ENCODE measurements around the gene HERC4. TPM values are rescaled to one million over a fixed set of nuclear protein-coding genes. Genes with fewer than 3 reads are reported as not detected.
A peak's percentile ranks its signal among the peaks of the same experiment; 100 is the strongest.

HERC4 gene
- total RNA-seq, 1 donor from 2014 or later, result 56.9 TPM

DNA sequence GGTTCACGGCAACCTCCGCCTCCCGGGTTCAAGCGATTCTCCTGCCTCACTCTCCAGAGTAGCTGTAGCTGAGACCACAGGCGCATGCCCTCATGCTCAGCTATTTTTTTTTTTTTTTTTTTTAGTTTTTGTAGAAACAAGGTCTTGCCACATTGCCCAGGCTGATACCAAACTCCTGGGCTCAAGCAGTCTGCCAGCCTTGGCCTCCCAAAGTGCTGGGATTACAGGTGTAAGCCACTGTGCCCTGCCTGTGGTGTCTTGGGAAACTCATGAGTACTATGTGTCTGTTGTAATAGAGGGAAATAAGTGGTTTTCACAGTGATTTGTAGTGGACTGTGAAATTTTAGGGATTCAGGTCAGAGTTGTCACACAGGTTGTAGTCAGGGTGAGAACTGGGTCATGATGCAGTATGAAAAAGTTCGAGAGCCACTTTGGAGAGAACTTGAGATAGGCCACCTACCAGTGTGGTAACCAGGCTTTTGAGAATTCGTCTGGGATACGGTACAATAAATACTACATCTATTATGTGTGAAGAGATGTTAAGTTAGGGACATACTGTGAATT, 160.2 kb downstream of the HERC4 start:
- no peaks in the 10 kb centered on the region for H3K9me3 ChIP-seq (ENCODE audit: insufficient read depth, low read depth, low read length)
- peaks cover 12% of the 10 kb centered on the region for H3K4me1 Mint-ChIP-seq (ENCODE audit: low read depth, unreplicated experiment)
- no peak overlapping the region for H3K4me2 ChIP-seq (ENCODE audit: low read length)
- no peak overlapping the region for H3K9ac ChIP-seq (ENCODE audit: low read length)
- H3K4me3 Mint-ChIP-seq (ENCODE audit: unreplicated experiment), result no peak overlapping the region
- peaks cover 3% of the 10 kb centered on the region for H3K79me2 ChIP-seq (ENCODE audit: insufficient read depth, low read length)
- no peak overlapping the region for H3K27ac ChIP-seq (ENCODE audit: low read depth, low read length)
- FAIRE-seq, result no peak
- H3K4me3 ChIP-seq (ENCODE audit: insufficient read depth, low read depth, low read length), result no peak overlapping the region
- TF ChIP-seq EZH2 (IDR thresholded peaks at IDR 0.05; ENCODE audit: insufficient read depth, low read length), result no peak
- TF ChIP-seq, protein P1, sequence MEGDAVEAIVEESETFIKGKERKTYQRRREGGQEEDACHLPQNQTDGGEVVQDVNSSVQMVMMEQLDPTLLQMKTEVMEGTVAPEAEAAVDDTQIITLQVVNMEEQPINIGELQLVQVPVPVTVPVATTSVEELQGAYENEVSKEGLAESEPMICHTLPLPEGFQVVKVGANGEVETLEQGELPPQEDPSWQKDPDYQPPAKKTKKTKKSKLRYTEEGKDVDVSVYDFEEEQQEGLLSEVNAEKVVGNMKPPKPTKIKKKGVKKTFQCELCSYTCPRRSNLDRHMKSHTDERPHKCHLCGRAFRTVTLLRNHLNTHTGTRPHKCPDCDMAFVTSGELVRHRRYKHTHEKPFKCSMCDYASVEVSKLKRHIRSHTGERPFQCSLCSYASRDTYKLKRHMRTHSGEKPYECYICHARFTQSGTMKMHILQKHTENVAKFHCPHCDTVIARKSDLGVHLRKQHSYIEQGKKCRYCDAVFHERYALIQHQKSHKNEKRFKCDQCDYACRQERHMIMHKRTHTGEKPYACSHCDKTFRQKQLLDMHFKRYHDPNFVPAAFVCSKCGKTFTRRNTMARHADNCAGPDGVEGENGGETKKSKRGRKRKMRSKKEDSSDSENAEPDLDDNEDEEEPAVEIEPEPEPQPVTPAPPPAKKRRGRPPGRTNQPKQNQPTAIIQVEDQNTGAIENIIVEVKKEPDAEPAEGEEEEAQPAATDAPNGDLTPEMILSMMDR (IDR thresholded peaks at IDR 0.05; ENCODE audit: insufficient read depth, low read depth, low read length), result no peak
- no peaks in the 10 kb centered on the region for H3K4me1 ChIP-seq (ENCODE audit: insufficient read depth, low read length)
- no peak overlapping the region for H2AFZ ChIP-seq (ENCODE audit: low read depth, low read length)
- peaks cover 6% of the 10 kb centered on the region for H3K36me3 Mint-ChIP-seq (ENCODE audit: low read depth, unreplicated experiment)
- peaks cover 19% of the 10 kb centered on the region for H4K20me1 ChIP-seq (ENCODE audit: insufficient read depth, low read length)
- no peaks in the 10 kb centered on the region for H3K27me3 Mint-ChIP-seq (ENCODE audit: low read depth, unreplicated experiment)
- DNase-seq (ENCODE audit: low read depth), result no peak
- H3K9me3 Mint-ChIP-seq (ENCODE audit: unreplicated experiment), result no peaks in the 10 kb centered on the region
- no peaks in the 10 kb centered on the region for H3K27me3 ChIP-seq (ENCODE audit: insufficient read depth, low read length)
- H3K36me3 ChIP-seq (ENCODE audit: insufficient read depth, low read length), result peaks cover 32% of the 10 kb centered on the region
- H3K27ac Mint-ChIP-seq (ENCODE audit: unreplicated experiment), result no peak overlapping the region

DNA sequence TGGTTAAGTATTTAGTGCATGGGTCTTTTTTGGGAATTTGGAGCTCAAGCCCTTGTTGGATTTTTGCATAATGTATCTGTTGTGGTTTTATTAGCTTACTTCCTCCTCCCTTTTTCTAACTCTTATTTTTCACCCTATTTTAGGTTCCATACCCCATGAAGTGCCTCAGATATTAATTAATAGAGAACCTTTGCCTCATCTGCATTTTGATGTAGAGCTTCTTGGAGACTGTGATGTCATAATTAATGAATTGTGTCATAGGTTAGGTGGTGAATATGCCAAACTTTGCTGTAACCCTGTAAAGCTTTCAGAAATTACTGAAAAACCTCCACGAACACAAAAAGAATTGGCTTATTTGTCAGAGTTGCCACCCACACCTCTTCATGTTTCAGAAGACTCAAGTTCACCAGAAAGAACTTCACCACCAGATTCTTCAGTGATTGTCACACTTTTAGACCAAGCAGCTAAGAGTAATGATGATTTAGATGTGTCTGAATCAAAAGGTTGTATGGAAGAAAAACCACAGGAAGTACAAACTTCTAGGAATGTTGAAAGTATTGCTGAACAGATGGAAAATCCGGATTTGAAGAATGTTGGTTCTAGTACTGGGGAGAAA, 162.6 kb downstream of the HERC4 start:
- peaks cover 12% of the 10 kb centered on the region for H3K4me1 Mint-ChIP-seq (ENCODE audit: low read depth, unreplicated experiment)
- H3K27me3 ChIP-seq (ENCODE audit: insufficient read depth, low read length), result no peaks in the 10 kb centered on the region
- H3K36me3 ChIP-seq (ENCODE audit: insufficient read depth, low read length), result peaks cover 52% of the 10 kb centered on the region
- no peaks in the 10 kb centered on the region for H3K9me3 ChIP-seq (ENCODE audit: insufficient read depth, low read depth, low read length)
- H4K20me1 ChIP-seq (ENCODE audit: insufficient read depth, low read length), result peaks cover 19% of the 10 kb centered on the region
- H3K27ac Mint-ChIP-seq (ENCODE audit: unreplicated experiment), result no peak overlapping the region
- no peak overlapping the region for H3K9ac ChIP-seq (ENCODE audit: low read length)
- peaks cover 6% of the 10 kb centered on the region for H3K36me3 Mint-ChIP-seq (ENCODE audit: low read depth, unreplicated experiment)
- no peaks in the 10 kb centered on the region for H3K4me1 ChIP-seq (ENCODE audit: insufficient read depth, low read length)
- no peaks in the 10 kb centered on the region for H3K27me3 Mint-ChIP-seq (ENCODE audit: low read depth, unreplicated experiment)
- no peak overlapping the region for H3K4me3 ChIP-seq (ENCODE audit: insufficient read depth, low read depth, low read length)
- H2AFZ ChIP-seq (ENCODE audit: low read depth, low read length), result no peak overlapping the region
- DNase-seq (ENCODE audit: low read depth) (peak; percentile 81), FAIRE-seq (no peak)
- H3K27ac ChIP-seq (ENCODE audit: low read depth, low read length), result no peak overlapping the region
- H3K4me2 ChIP-seq (ENCODE audit: low read length), result no peak overlapping the region
- no peak for TF ChIP-seq EZH2 (IDR thresholded peaks at IDR 0.05; ENCODE audit: insufficient read depth, low read length)
- TF ChIP-seq, protein P1 (IDR thresholded peaks at IDR 0.05; ENCODE audit: insufficient read depth, low read depth, low read length), result no peak
- H3K4me3 Mint-ChIP-seq (ENCODE audit: unreplicated experiment), result no peak overlapping the region
- H3K9me3 Mint-ChIP-seq (ENCODE audit: unreplicated experiment), result no peaks in the 10 kb centered on the region
- H3K79me2 ChIP-seq (ENCODE audit: insufficient read depth, low read length), result peaks cover 3% of the 10 kb centered on the region

DNA sequence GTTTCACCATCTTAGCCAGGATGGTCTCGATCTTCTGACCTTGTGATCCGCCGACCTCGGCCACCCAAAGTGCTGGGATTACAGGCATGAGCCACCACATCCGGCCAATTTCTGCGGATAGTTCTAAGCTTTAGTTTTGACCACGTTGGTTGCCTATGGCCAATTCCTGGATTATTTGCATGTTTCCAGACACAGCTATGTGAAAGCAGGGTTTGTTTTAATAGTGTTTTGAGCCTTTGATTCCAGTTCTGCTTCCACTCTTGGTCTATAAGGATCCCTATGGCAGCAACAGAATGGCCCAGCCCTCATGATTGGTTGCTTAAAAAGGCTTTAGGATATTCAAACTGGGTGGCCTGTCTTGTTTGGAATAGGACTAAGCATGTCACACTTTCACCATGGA, 171.5 kb downstream of the HERC4 start:
- H3K9ac ChIP-seq (ENCODE audit: low read length), result no peak overlapping the region
- H3K36me3 Mint-ChIP-seq (ENCODE audit: low read depth, unreplicated experiment), result peaks cover 13% of the 10 kb centered on the region
- H2AFZ ChIP-seq (ENCODE audit: low read depth, low read length), result no peak overlapping the region
- no peak for TF ChIP-seq EZH2 (IDR thresholded peaks at IDR 0.05; ENCODE audit: insufficient read depth, low read length)
- TF ChIP-seq, protein P1 (IDR thresholded peaks at IDR 0.05; ENCODE audit: insufficient read depth, low read depth, low read length), result no peak
- H3K27ac Mint-ChIP-seq (ENCODE audit: unreplicated experiment), result no peak overlapping the region
- no peak overlapping the region for H3K4me2 ChIP-seq (ENCODE audit: low read length)
- no peak for FAIRE-seq
- H3K36me3 ChIP-seq (ENCODE audit: insufficient read depth, low read length), result peaks cover 24% of the 10 kb centered on the region
- H4K20me1 ChIP-seq (ENCODE audit: insufficient read depth, low read length), result peaks cover 10% of the 10 kb centered on the region
- H3K27ac ChIP-seq (ENCODE audit: low read depth, low read length), result no peak overlapping the region
- no peak overlapping the region for H3K4me3 Mint-ChIP-seq (ENCODE audit: unreplicated experiment)
- no peak for DNase-seq (ENCODE audit: low read depth)
- peaks cover 55% of the 10 kb centered on the region for H3K79me2 ChIP-seq (ENCODE audit: insufficient read depth, low read length)
- H3K27me3 ChIP-seq (ENCODE audit: insufficient read depth, low read length), result no peaks in the 10 kb centered on the region
- H3K9me3 Mint-ChIP-seq (ENCODE audit: unreplicated experiment), result no peaks in the 10 kb centered on the region
- H3K4me3 ChIP-seq (ENCODE audit: insufficient read depth, low read depth, low read length), result no peak overlapping the region
- no peaks in the 10 kb centered on the region for H3K4me1 ChIP-seq (ENCODE audit: insufficient read depth, low read length)
- H3K4me1 Mint-ChIP-seq (ENCODE audit: low read depth, unreplicated experiment), result no peaks in the 10 kb centered on the region
- H3K27me3 Mint-ChIP-seq (ENCODE audit: low read depth, unreplicated experiment), result no peaks in the 10 kb centered on the region
- no peaks in the 10 kb centered on the region for H3K9me3 ChIP-seq (ENCODE audit: insufficient read depth, low read depth, low read length)

Measured in astrocyte (in vitro differentiated cells and primary cell).